Motor neuron (in vitro differentiated cells): ENCODE measurements around the gene KEAP1. TPM values are rescaled to one million over a fixed set of nuclear protein-coding genes. Genes with fewer than 3 reads are reported as not detected.
A peak's percentile ranks its signal among the peaks of the same experiment; 100 is the strongest.
"Not testable (repeated sequence)": the region's sequence is repeated elsewhere in the genome, so short reads cannot be mapped to it uniquely, and the experiment has no call there.

ENCODE experiments used
- ATAC-seq, 8 experiments: fragments of 200-7000 bp; cut with Tn5 transposase; replicated peaks in 6 of 8; 2 replicates each; pipeline ENCODE4 v1.8.0; 2021; ENCODE audit warnings: mild to moderate bottlenecking in 8 of 8, moderate library complexity in 8 of 8
- H3K27ac ChIP-seq, 2 donors: fragments of 250-450 bp; sonication (Bioruptor Pico); 2 replicates each; pipeline ENCODE4 v1.9.0; 2021; ENCODE audit warnings: antibody characterized with exemption in 2 of 2, mild to moderate bottlenecking in 2 of 2, moderate library complexity in 1 of 2
- H3K4me1 ChIP-seq, 2 donors: fragments of 250-450 bp; sonication (Bioruptor Pico); replicated peaks in 1 of 2; 2 replicates each; pipeline ENCODE4 v1.6.1; 2021; ENCODE audit warnings: antibody characterized with exemption in 2 of 2, mild to moderate bottlenecking in 2 of 2, moderate library complexity in 1 of 2
- H3K4me3 ChIP-seq, 5 donors: fragments of 250-450 bp; sonication (Bioruptor Pico); 2 replicates each; pipeline ENCODE4 v1.9.0; 2021; ENCODE audit warnings: antibody characterized with exemption in 5 of 5, mild to moderate bottlenecking in 5 of 5, moderate library complexity in 4 of 5
- WGBS, 10 experiments: fragments of 450-650 bp; shearing (Covaris generic); methylation state at CpG; one replicate each; pipeline ENCODE4 v1.0.0; 2022; 5-methylcytosine and 5-hydroxymethylcytosine counted together
- in situ Hi-C, 9 experiments: fragments of 400-800 bp; cut with MboI; loops; one replicate each; pipeline ENCODE4 v1.15.0; 2021; ENCODE audit warnings: low sequenced_read_pairs in 9 of 9, low pct_unique_long_range_greater_than_20kb in 2 of 9; ENCODE audit not compliant: unreplicated experiment in 9 of 9
- total RNA-seq, 8 experiments: library from RNA; unstranded; fragments of 300-600 nt; gene quantifications; 2 replicates each; pipeline versions ENCODE4 v1.2.3 to v1.2.4, GENCODE V29; 2022

Gene KEAP1
- total RNA-seq: 10 to 100 TPM; 27.1 to 84.0 (median 49.6) TPM

DNA sequence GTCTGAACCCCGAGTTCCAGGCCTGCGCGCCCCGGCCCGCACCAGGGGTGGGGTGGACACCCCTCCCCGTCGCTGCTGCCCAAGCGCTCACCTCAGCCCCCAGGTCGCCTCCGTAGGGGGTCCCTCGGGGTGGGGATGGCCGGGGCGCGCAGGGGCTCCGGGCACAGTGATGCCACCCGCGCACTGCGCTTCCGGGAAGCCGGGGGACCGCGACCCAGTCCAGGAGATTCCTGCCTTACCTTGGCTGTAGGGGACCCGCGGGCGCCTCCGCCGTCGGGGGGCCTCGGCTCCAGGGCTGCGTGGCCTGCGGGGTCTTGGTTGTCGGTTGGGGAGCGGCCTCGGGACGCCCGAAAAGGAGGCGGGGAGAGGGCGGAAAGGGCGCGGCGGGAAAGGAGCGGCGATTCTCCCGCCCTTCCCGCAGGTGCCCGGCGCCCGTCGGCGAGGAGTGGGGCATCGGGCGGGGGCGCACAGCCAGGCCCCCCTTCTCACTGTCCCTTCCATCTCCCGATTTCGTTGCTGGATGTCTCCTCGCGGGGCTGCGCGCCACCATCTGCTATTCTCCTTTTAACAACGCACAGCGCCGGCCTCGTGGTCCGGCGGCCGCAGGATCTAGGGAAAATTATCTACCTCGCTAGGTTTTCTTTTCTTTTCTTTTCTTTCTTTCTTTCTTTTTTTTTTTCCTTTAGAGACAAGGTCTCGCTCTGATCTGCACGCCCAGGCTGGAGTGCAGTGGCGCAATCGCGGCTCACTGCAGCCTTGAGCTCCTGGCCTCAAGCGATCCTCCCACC is at the start of gene KEAP1:
TSS of gene KEAP1 (minus strand) at position 355 of the 788 bp plus-strand sequence. CDS start 3,323 bp downstream, outside the sequence.
- in situ Hi-C loops: no loop called here
- 25 to 68% (median 37%) methylated on average over 2 to 16 of the region's 73 CpGs; no CpG with 5 or more reads in 2 of the 10 experiments for WGBS, 10 experiments
- Histone ChIP-seq H3K4me1 (peaks cover 4 to 5% of the 10 kb centered on the region in 2 donors), H3K4me3 (peak within 1 kb of the TSS; percentile 78 to 95 (median 92)), H3K27ac (peak within 1 kb of the TSS; percentile 96)
- ATAC-seq: peak; percentile 19 to 57 (median 50)

DNA sequence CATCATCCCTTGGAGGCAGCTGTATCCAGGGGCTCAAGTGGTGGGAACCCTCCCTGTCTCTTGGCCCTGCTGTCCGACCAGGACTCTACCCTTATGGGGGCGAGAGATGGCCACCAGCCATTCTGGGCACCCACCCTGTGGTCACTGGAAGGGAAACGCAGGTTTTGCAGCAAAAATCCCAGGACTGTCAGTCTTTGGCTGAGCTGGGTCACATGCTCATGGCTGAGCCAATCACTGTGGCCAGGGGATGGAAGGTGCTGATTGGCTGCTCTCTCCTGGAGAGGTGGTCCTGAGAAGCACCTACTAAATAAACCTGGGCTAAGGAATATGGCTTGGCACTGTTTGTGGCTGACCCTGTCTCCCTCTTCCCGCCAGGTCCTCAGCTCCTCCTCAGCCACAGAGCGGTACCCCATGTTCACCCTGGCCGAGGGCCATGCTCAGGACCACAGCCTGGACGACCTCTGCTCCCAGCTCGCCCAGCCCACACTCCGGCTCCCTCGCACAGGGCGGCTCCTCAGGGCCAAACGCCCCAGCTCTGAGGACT is 49.4 kb upstream of the KEAP1 start:
- no peaks in the 10 kb centered on the region for H3K4me1 ChIP-seq
- H3K4me3 ChIP-seq: no peak overlapping the region
- ATAC-seq: peak; percentile 16 to 68 (median 42)
- H3K27ac ChIP-seq: no peak overlapping the region
- in situ Hi-C loops: no loop called here
- 73 to 100% (median 91%) methylated on average over 1 to 3 of the region's 12 CpGs; no CpG with 5 or more reads in 4 of the 10 experiments for WGBS, 10 experiments

DNA sequence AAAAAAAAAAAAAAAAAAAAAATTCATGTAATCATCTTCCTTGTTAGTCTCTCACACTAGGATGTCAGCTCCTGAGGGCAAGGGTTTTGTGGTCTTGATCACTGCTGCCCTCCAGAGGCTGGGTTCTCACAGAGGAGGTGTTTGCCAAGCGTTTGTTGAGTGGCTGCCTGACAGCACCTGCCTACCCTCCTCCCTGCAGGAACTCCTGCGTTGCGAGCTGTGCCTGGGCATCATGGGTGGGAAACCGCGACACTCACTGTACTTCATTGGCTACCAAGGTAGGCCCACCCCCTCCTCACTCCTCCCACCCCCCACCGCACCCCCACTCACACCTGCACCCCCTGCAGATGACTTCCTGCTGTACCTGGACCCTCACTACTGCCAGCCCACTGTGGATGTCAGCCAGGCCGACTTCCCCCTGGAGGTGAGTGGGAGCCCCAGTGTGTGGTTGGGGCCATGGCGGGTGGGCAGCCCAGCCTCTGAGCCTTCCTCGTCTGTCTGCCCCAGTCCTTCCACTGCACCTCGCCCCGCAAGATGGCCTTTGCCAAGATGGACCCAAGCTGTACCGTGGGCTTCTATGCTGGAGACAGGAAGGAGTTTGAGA is 48.6 kb upstream of the KEAP1 start:
- peak in 5 of 8 experiments; percentile 3 to 47 (median 13) for ATAC-seq
- 92 to 100% methylated on average over 1 to 4 of the region's 12 CpGs; no CpG with 5 or more reads in 8 of the 10 experiments for WGBS, 10 experiments

DNA sequence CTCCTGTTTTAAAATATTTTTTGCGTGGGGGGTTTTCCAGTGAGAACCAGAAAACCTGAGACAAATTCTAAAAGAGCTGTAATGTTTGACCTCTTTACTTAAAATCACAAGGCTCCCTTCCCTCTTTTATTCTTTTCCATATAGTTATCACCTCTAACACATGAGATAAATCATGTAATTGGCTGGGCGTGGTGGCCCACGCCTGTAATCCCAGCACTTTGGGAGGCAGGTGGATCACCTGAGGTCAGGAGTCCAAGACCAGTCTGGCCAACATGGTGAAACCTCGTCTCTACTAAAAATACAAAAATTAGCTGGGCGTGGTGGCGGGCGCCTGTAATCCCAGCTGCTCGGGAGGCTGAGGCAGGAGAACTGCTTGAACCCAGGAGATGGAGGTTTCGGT is 47.9 kb upstream of the KEAP1 start:
- H3K27ac ChIP-seq, ATAC-seq, H3K4me1 ChIP-seq, in situ Hi-C loops, H3K4me3 ChIP-seq: not testable (repeated sequence)
- WGBS, 10 experiments: 83 to 100% (median 95%) methylated on average over 1 to 4 of the region's 9 CpGs; no CpG with 5 or more reads in 5 of the 10 experiments

More for the DNA sequence above, 48.6 kb upstream of the KEAP1 start:
- H3K4me3 ChIP-seq: no peak overlapping the region
- no peak overlapping the region for H3K27ac ChIP-seq
- in situ Hi-C loops: no loop called here
- no peaks in the 10 kb centered on the region for H3K4me1 ChIP-seq

DNA sequence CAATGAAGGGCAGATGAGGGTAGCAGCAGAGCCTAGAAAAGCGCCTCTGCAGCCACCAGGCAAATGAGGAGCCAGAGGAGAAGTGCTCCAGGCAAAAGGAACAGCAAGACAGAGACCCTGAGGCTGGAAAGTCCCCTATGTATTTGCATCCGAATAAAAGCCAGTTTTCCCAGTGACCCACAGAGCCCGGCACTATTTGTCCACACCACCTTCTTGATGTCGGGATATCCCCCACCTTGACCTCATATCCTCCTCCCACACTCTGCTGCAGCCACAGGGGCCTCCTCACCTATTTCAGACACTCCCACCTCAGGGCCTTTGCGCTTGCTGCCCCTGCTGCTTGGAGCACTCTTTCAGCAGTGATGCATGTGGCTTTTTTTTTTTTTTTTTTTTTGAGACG is 47.2 kb upstream of the KEAP1 start:
- WGBS, 10 experiments: 92 to 100% (median 100%) methylated on average over 2 to 4 of the region's 6 CpGs; no CpG with 5 or more reads in 5 of the 10 experiments
- ATAC-seq: no peak
- in situ Hi-C loops: no loop called here
- no peaks in the 10 kb centered on the region for H3K4me1 ChIP-seq
- no peak overlapping the region for H3K4me3 ChIP-seq
- H3K27ac ChIP-seq: no peak overlapping the region

GRCh38 chr19:10549733-10550132 is 46.6 kb upstream of the KEAP1 start:
- in situ Hi-C loops: no loop called here
- 80 to 100% (median 83%) methylated on average over 1 to 2 of the region's 7 CpGs; no CpG with 5 or more reads in 7 of the 10 experiments for WGBS, 10 experiments
- Histone ChIP-seq H3K4me1 (peaks cover 2 to 4% of the 10 kb centered on the region in 2 donors), H3K4me3 (no peak overlapping the region), H3K27ac (no peak overlapping the region)
- no peak for ATAC-seq

DNA sequence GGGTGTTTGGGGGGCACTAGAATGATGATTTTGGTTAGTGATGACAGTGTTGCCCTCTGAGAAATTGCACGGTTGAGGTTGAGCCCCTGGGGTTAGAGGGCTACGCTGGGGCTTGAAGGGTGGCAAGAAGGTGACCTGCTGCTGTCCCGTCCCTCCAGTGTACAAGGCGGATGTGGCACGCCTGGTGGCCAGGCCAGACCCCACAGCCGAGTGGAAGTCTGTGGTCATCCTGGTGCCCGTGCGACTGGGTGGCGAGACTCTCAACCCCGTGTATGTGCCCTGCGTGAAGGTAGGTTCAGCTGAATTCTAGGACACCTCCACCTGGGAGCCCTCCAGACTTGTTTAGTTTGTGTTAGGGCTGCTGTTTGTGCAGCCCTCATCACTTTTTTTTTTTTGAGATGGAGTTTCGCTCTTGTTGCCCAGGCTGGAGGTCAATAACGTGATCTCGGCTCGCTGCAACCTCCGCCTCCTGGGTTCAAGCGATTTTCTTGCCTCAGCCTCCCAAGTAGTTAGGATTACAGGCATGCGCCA is 45.7 kb upstream of the KEAP1 start:
- Histone ChIP-seq H3K4me1 (peaks cover 6 to 8% of the 10 kb centered on the region in 2 donors), H3K27ac (no peak overlapping the region), H3K4me3 (no peak overlapping the region)
- in situ Hi-C loops: no loop called here
- ATAC-seq: no peak
- WGBS, 10 experiments: 93 to 100% (median 100%) methylated on average over 2 to 5 of the region's 18 CpGs; no CpG with 5 or more reads in 5 of the 10 experiments

- H3K27ac ChIP-seq: no peak overlapping the region
These were observed 43.7 kb upstream of the KEAP1 start for GRCh38 chr19:10546817-10547216.

DNA sequence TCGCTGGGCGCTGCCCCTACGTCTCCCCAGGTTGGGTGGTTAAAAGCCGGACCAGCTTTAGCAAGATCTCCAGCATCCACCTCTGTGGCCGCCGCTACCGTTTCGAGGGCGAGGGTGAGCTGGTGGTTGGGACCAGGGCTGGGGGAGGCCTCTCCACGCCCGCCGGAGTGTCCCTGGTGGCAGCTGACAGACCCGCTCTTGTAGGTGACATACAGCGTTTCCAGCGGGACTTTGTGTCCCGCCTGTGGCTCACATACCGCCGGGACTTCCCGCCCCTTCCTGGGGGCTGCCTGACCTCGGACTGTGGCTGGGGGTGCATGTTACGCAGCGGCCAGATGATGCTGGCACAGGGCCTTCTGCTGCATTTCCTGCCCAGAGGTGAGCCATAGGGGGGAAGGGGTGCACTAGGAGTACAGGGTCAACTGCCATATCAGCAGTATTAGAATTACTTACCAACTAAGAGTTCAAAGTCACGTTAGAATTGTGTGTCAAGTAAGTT is 41.6 kb upstream of the KEAP1 start:
- peaks cover 6 to 8% of the 10 kb centered on the region in 2 donors for H3K4me1 ChIP-seq
- WGBS, 10 experiments: 0 to 74% (median 60%) methylated on average over 1 to 7 of the region's 23 CpGs; no CpG with 5 or more reads in 7 of the 10 experiments
- no peak for ATAC-seq
- H3K4me3 ChIP-seq: peak overlapping the region; percentile 87 to 97 (median 96)
- in situ Hi-C loops: no loop called here
- H3K27ac ChIP-seq: no peak overlapping the region

More at GRCh38 chr19:10546817-10547216, 43.7 kb upstream of the KEAP1 start:
- H3K4me3 ChIP-seq: no peak overlapping the region
- in situ Hi-C loops: no loop called here
- ATAC-seq: no peak
- WGBS, 10 experiments: 90 to 100% methylated on average over 2 to 3 of the region's 17 CpGs; no CpG with 5 or more reads in 8 of the 10 experiments
- H3K4me1 ChIP-seq: peaks cover 6 to 8% of the 10 kb centered on the region in 2 donors

GRCh38 chr19:10544242-10544752 is 41.1 kb upstream of the KEAP1 start:
- peak overlapping the region; percentile 87 to 97 (median 96) for H3K4me3 ChIP-seq
- peak in 5 of 8 experiments; percentile 2 to 24 (median 7) for ATAC-seq
- peak overlapping the region; percentile 73 to 86 for H3K27ac ChIP-seq
- in situ Hi-C loops: no loop called here
- WGBS, 10 experiments: 17 to 82% (median 80%) methylated on average over 1 to 4 of the region's 22 CpGs; no CpG with 5 or more reads in 7 of the 10 experiments
- peaks cover 6 to 8% of the 10 kb centered on the region in 2 donors for H3K4me1 ChIP-seq

GRCh38 chr19:10543420-10544241 is 40.5 kb upstream of the KEAP1 start, which contains the start of gene ATG4D:
ATG4D (plus strand) TSS chr19:10543904; CDS start chr19:10544091, 187 bp downstream.
- Histone ChIP-seq H3K4me3 (peak within 1 kb of the TSS; percentile 87 to 97 (median 96)), H3K27ac (peak within 1 kb of the TSS; percentile 73 to 86), H3K4me1 (peaks cover 6 to 8% of the 10 kb centered on the region in 2 donors)
- 39 to 50% (median 50%) methylated on average over 1 to 3 of the region's 79 CpGs; no CpG with 5 or more reads in 7 of the 10 experiments for WGBS, 10 experiments
- peak; percentile 82 to 92 (median 85) for ATAC-seq
- in situ Hi-C loops: no loop called here

DNA sequence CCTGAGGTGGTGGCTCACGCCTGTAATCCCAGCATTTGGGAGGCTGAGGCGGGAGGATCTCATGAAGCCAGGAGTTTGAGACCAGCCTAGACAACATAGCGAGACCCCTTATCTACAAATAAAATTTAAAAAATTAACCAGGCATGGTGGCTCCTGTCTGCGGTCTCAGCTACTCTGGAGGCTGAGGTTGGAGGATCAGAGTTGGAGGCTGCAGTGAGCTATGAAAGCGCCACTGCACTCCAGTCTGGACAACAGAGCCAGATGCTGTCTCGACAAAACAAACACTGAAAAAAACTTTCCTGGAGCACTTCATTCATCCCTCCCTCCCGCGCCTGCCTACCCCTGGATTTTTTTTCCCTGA is 39.9 kb upstream of the KEAP1 start:
- in situ Hi-C loops: no loop called here
- Histone ChIP-seq H3K4me1 (peaks cover 6 to 8% of the 10 kb centered on the region in 2 donors), H3K27ac (no peak overlapping the region), H3K4me3 (peak overlapping the region; percentile 87 to 97 (median 96))
- ATAC-seq: no peak
- 17 to 100% (median 71%) methylated on average over 1 to 7 of the region's 8 CpGs; no CpG with 5 or more reads in 3 of the 10 experiments for WGBS, 10 experiments
